Calu3 (cell line): ENCODE data around the gene ZSWIM3. TPM values are rescaled to one million over a fixed set of nuclear protein-coding genes. Genes with fewer than 3 reads are reported as not detected.

Experiments
- BruUV-seq: library from RNA; stranded (reverse); fragments of 400-500 nt; replicated peaks from 2 replicates; lab custom pipeline; 2021; lab: Mats Ljungman, UMichigan
- CTCF ChIA-PET: fragments of 300-600 bp; sonication (Branson Sonifier 250); formaldehyde crosslinking; loops from one replicate; lab custom pipeline; 2022; ENCODE audit warnings: antibody characterized with exemption; lab: Charles Lee
- DNase-seq: peaks from one replicate; pipeline ENCODE4 v3.0.0; 2022
- H3K27ac Mint-ChIP-seq: one replicate; pipeline ENCODE4 v1.8.0; 2022; ENCODE audit warnings: mixed read lengths; ENCODE audit not compliant: unreplicated experiment
- H3K27me3 Mint-ChIP-seq: one replicate; pipeline ENCODE4 v1.8.0; 2022; ENCODE audit warnings: mixed read lengths; ENCODE audit not compliant: unreplicated experiment
- H3K36me3 Mint-ChIP-seq: one replicate; pipeline ENCODE4 v1.8.0; 2022; ENCODE audit warnings: mild to moderate bottlenecking, moderate library complexity, mixed read lengths; ENCODE audit not compliant: insufficient read depth, unreplicated experiment
- H3K4me1 Mint-ChIP-seq: one replicate; pipeline ENCODE4 v1.8.0; 2022; ENCODE audit warnings: mild to moderate bottlenecking, low read depth, mixed read lengths; ENCODE audit not compliant: unreplicated experiment
- H3K4me3 Mint-ChIP-seq: one replicate; pipeline ENCODE4 v1.8.0; 2022; ENCODE audit warnings: mild to moderate bottlenecking, low read depth, moderate library complexity, mixed read lengths; ENCODE audit not compliant: unreplicated experiment
- H3K9me3 Mint-ChIP-seq: one replicate; pipeline ENCODE4 v1.8.0; 2022; ENCODE audit warnings: low read depth, mixed read lengths; ENCODE audit not compliant: unreplicated experiment
- intact Hi-C: fragments of 100-400 bp; cut with micrococcal nuclease; formaldehyde crosslinking; loops from one replicate; pipeline ENCODE4 v1.10.0; 2022; ENCODE audit not compliant: unreplicated experiment
- total RNA-seq: library from RNA; stranded (reverse); gene quantifications from 2 replicates; pipeline ENCODE4 v1.2.3, GENCODE V29; 2022
- TF ChIP-seq, protein P1 (sequence below): fragments of 200-600 bp; IDR thresholded peaks from one replicate; pipeline ENCODE4 v1.8.0; 2022; ENCODE audit warnings: antibody characterized with exemption; ENCODE audit not compliant: unreplicated experiment

Gene ZSWIM3
- total RNA-seq, 1 experiment from 2014 or later: 5.2 TPM

DNA sequence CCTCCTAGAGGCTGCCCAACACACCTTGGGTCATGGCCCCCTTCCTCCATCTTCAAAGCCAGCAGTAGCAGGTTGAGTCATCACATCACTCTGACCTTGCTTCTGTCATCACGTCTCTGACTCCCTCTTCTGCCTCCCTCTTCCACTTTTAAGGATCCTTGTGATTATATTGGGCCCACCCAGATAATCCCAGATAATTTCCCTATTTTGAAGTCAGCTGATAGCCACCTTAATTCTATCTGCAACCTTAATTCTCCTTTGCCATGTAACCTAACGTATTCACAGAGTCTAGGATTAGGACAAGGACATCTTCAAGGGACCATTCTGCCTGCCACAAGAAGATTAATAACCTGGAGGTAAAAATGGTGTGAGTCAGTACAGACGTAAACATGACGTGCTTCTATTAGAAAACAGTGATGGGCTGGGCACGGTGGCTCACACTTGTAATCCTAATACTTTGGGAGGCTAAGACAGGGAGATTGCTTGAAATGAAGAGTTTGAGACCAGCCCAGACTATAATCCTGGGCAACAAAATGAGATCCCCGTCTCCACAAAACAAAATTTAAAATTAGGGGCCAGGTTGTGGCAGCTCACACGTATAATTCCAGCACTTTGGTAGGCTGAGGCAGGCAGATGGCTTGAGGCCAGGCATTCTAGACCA, 3.3 kb downstream of the ZSWIM3 start:
- Mint-ChIP-seq H3K9me3 (peaks cover 3% of the 10 kb centered on the region), H3K4me1 (peaks cover 38% of the 10 kb centered on the region), H3K27me3 (no peaks in the 10 kb centered on the region), H3K27ac (no peak overlapping the region), H3K36me3 (peaks cover 26% of the 10 kb centered on the region), H3K4me3 (no peak overlapping the region)
- CTCF ChIA-PET: no interaction called here
- TF ChIP-seq, protein P1, sequence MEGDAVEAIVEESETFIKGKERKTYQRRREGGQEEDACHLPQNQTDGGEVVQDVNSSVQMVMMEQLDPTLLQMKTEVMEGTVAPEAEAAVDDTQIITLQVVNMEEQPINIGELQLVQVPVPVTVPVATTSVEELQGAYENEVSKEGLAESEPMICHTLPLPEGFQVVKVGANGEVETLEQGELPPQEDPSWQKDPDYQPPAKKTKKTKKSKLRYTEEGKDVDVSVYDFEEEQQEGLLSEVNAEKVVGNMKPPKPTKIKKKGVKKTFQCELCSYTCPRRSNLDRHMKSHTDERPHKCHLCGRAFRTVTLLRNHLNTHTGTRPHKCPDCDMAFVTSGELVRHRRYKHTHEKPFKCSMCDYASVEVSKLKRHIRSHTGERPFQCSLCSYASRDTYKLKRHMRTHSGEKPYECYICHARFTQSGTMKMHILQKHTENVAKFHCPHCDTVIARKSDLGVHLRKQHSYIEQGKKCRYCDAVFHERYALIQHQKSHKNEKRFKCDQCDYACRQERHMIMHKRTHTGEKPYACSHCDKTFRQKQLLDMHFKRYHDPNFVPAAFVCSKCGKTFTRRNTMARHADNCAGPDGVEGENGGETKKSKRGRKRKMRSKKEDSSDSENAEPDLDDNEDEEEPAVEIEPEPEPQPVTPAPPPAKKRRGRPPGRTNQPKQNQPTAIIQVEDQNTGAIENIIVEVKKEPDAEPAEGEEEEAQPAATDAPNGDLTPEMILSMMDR: no peak
- no TSS peak for BruUV-seq
- intact Hi-C loops: no loop called here
- no peak for DNase-seq

DNA sequence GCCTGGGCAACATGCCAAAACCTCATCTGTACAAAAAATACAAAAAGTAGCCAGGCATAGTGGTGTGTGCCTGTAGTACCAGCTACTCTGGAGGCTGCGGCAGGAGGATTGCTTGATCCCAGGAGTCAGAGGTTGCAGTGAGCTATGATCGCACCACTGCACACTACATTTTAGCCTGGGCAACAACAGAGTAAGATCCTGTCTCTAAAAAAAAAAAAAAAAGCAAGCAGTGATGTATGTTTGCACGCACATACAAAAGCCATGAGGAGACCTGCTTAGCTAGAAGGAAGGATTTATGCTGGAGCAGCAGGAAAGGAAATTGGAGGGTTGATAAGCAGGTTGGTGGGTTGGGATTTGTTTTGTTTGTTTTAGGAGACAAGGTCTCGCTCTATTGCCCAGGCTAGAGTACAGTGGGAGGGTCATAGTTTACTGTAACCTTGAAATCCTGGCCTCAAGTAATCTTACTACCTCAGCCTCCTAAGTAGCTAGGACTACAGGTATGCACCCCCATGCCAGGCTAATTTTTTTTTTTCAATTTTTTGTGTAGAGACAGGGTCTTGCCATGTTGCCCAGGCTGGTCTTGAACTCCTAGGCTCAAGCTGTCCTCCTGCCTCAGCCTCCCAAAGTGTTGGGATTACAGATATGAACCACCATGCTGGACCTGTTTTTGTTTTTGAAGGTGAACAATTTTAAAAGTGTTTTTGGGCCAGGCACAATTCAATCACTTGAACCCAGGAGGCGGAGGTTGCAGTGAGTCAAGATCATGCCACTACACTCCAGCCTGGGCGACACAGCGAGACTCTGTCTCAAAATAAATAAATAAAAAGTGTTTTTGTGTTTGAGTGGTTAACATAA, 4.0 kb downstream of the ZSWIM3 start:
- DNase-seq: peak; percentile 30
- Mint-ChIP-seq H3K27ac (no peak overlapping the region), H3K36me3 (peaks cover 21% of the 10 kb centered on the region), H3K9me3 (peaks cover 3% of the 10 kb centered on the region), H3K4me1 (peaks cover 38% of the 10 kb centered on the region), H3K27me3 (no peaks in the 10 kb centered on the region), H3K4me3 (no peak overlapping the region)
- intact Hi-C loops: no loop called here
- TF ChIP-seq, protein P1: no peak
- BruUV-seq: no TSS peak
- CTCF ChIA-PET: no interaction called here

DNA sequence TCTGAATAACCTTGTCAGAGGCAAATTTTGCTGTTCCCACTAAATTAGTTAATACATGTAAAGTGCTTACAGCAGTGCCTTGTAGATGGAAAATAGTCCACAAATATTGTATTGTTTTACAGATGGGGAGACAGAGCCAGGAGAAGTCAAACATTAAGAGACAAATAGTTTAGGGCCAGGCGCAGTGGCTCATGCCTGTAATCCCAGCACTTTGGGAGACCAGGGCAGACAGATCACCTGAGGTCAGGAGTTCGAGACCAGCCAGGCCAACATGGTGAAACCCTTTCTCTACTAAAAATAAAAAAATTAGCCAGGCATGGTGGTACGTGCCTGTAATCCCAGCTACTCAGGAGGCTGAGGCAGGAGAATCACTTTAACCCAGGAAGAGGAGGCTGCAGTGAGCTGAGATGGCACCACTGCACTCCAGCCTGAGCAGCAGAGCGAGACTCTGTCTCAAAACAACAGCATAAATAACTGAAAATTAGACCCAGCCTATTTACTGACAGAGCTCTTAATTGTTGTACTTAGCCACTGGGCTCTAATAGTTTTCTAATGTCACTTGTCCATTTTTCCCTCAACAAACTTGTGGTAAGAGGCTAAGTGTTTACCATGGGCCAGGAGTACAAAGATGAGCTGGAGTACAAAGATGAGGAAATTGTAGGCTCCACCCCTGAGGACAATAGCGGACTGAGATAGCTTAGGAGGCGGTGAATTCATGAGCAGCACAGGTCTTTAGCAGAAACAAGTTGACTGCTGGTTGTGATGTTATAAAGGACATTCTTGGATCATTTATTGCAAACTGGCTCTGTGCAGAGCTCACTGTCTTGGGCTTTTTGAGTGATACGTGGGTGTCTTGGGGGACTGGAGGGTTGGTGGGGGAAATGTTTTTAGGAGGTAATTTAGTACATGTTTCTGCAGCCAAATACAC, 6.4 kb downstream of the ZSWIM3 start:
- BruUV-seq: no TSS peak
- TF ChIP-seq, protein P1: no peak
- Mint-ChIP-seq H3K4me1 (peaks cover 36% of the 10 kb centered on the region), H3K4me3 (no peak overlapping the region), H3K36me3 (no peaks in the 10 kb centered on the region), H3K27me3 (no peaks in the 10 kb centered on the region), H3K9me3 (peaks cover 3% of the 10 kb centered on the region), H3K27ac (no peak overlapping the region)
- DNase-seq: no peak
- CTCF ChIA-PET: interaction anchor here (1.3 kb wide), 1 partner anchor 8 kb away, joined by 3 read pairs; no protein-coding TSS in a partner anchor
- intact Hi-C loops: no loop called here

DNA sequence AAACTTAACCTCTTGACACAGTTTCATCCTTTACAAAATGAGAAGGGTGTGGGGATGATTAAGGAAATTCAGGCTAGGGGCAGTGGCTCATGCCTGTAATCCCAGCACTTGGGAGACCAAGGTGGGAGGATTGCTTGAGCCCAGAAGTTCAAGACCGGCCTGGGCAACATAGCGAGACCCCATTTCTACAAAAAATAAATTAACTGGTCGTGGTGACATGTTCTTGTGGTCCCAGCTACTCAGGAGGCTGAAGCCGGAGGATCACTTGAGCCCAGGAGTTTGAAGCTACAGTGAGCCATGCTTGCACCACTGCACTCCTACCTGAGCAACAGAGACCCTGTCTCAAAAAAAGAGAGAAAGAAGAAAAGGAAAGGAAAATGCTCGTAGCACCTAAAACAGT, 9.0 kb downstream of the ZSWIM3 start:
- no peaks in the 10 kb centered on the region for H3K9me3 Mint-ChIP-seq
- H3K27me3 Mint-ChIP-seq: no peaks in the 10 kb centered on the region
- no TSS peak for BruUV-seq
- CTCF ChIA-PET: interaction anchor here (0.7 to 0.9 kb wide), 2 partner anchors 24 to 39 kb away, joined by 3 read pairs; no protein-coding TSS in a partner anchor
- intact Hi-C loops: no loop called here
- TF ChIP-seq, protein P1: no peak
- H3K36me3 Mint-ChIP-seq: no peaks in the 10 kb centered on the region
- no peak overlapping the region for H3K4me3 Mint-ChIP-seq
- H3K4me1 Mint-ChIP-seq: peaks cover 11% of the 10 kb centered on the region
- no peak overlapping the region for H3K27ac Mint-ChIP-seq
- no peak for DNase-seq
